Lung (tissue), 12 donors: ENCODE results near the gene SHROOM4. TPM values are rescaled to one million over a fixed set of nuclear protein-coding genes. Genes with fewer than 3 reads are reported as not detected.

ENCODE experiments used
- ATAC-seq: fragments of 200-7000 bp; cut with Tn5 transposase; one replicate; pipeline ENCODE4 v1.9.1; 2020; ENCODE audit warnings: moderate number of reproducible peaks; ENCODE audit not compliant: insufficient read depth, low FRiP score
- DNase-seq, 3 donors: peaks; one replicate each; pipeline ENCODE4 v3.0.0-alpha.2; 2013 to 2017
- H3K27ac ChIP-seq, 2 donors: one replicate each; pipeline ENCODE4 v1.5.1; 2013; ENCODE audit warnings: mild to moderate bottlenecking in 2 of 2, moderate library complexity in 2 of 2, control low read depth in 1 of 2, inconsistent platforms in 1 of 2, low read depth in 1 of 2, low read length in 1 of 2
- H3K27me3 ChIP-seq, 3 donors: one replicate each; pipeline ENCODE4 v1.5.1; 2013; ENCODE audit warnings: low read length in 2 of 3; ENCODE audit not compliant: control insufficient read depth in 3 of 3, insufficient read depth in 3 of 3
- H3K36me3 ChIP-seq, 4 donors: one replicate each; pipeline ENCODE4 v1.5.1; 2013; ENCODE audit warnings: low read length in 4 of 4, mild to moderate bottlenecking in 1 of 4, moderate library complexity in 1 of 4; ENCODE audit not compliant: control insufficient read depth in 4 of 4, insufficient read depth in 4 of 4
- H3K4me1 ChIP-seq, 5 donors: one replicate each; pipeline ENCODE4 v1.5.1; 2013; ENCODE audit warnings: low read length in 5 of 5, mild to moderate bottlenecking in 2 of 5, moderate library complexity in 1 of 5; ENCODE audit not compliant: control insufficient read depth in 5 of 5, insufficient read depth in 5 of 5
- H3K4me3 ChIP-seq: one replicate; pipeline ENCODE4 v1.5.1; 2013; ENCODE audit warnings: mild to moderate bottlenecking, control low read depth, moderate library complexity
- H3K9ac ChIP-seq, 2 donors: one replicate each; pipeline ENCODE4 v1.5.1; 2013; ENCODE audit warnings: low read length in 2 of 2, control low read depth in 1 of 2; ENCODE audit not compliant: insufficient read depth in 1 of 2
- H3K9me3 ChIP-seq, 4 donors: one replicate each; pipeline ENCODE4 v1.5.1; 2013; ENCODE audit warnings: low read length in 3 of 4, mild to moderate bottlenecking in 1 of 4, moderate library complexity in 1 of 4; ENCODE audit not compliant: control insufficient read depth in 4 of 4, insufficient read depth in 3 of 4
- WGBS, 2 donors: extraction: QIAGEN DNeasy Blood & Tissue Kit; methylation state at CpG; one replicate each; pipeline ENCODE4 v1.1.7; 2013; 5-methylcytosine and 5-hydroxymethylcytosine counted together
- polyA plus RNA-seq, 2 donors: library from polyadenylated mRNA; stranded (reverse); fragments of 200-250 nt; gene quantifications; one replicate each; pipeline ENCODE4 v1.2.1, GENCODE V29; 2013
- total RNA-seq, 2 donors: library from RNA; depleted of rRNA in 1 of 2; stranded (reverse); fragments of >200 nt in 1 of 2; gene quantifications; one replicate each; pipeline ENCODE4 v1.2.1, GENCODE V29; 2014 to 2021
- TF ChIP-seq, protein P1 (sequence below): IDR thresholded peaks from 2 replicates; pipeline ENCODE4 v1.5.1; 2012; ENCODE audit warnings: mild to moderate bottlenecking; ENCODE audit errors: control extremely low read depth, extremely low read depth
- donor health status: control.
- donor health status: control.
- donor health status: Bipolar disorder and iron deficiency.
- donor health status: healthy.
- donor health status: DM: yes; HTN: yes; CAD: no.

Gene SHROOM4
- total and polyA plus RNA-seq, 4 donors, result 6.8 to 63.3 (median 18.9) TPM

DNA sequence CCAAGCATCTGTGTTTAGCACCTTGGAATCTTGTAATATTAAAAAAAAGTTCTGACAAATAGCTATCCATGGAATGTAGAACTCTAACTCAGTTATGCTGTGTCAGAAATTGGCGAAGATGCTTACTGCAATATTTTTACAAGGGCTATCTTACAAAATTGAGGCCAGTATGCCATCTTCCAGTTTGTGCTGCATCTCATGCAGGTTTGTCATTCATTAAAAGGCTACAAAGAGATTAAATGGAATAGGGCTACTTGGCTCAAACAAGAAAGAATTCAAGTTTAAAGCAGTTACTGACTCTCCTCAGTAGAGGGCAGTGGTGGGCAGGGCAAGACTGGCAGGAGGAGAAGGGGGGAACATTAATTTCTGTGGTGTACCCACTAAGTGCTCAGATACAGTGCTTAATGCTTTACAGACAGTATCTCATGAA lies 66.5 kb downstream of the SHROOM4 start:
- Histone ChIP-seq H3K9ac (no peak overlapping the region), H3K27me3 (peaks cover 0 to 4% (median 3%) of the 10 kb centered on the region in 3 donors), H3K9me3 (no peaks in the 10 kb centered on the region), H3K4me3 (no peak overlapping the region), H3K36me3 (no peaks in the 10 kb centered on the region), H3K27ac (no peak overlapping the region), H3K4me1 (no peaks in the 10 kb centered on the region)
- TF ChIP-seq, protein P1, sequence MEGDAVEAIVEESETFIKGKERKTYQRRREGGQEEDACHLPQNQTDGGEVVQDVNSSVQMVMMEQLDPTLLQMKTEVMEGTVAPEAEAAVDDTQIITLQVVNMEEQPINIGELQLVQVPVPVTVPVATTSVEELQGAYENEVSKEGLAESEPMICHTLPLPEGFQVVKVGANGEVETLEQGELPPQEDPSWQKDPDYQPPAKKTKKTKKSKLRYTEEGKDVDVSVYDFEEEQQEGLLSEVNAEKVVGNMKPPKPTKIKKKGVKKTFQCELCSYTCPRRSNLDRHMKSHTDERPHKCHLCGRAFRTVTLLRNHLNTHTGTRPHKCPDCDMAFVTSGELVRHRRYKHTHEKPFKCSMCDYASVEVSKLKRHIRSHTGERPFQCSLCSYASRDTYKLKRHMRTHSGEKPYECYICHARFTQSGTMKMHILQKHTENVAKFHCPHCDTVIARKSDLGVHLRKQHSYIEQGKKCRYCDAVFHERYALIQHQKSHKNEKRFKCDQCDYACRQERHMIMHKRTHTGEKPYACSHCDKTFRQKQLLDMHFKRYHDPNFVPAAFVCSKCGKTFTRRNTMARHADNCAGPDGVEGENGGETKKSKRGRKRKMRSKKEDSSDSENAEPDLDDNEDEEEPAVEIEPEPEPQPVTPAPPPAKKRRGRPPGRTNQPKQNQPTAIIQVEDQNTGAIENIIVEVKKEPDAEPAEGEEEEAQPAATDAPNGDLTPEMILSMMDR, result peak; percentile 34
- WGBS, 2 donors, result 47 to 100% methylated on average over 1 of the region's 1 CpG
- DNase-seq (peak in 2 of 3 donors; percentile 22 to 25), ATAC-seq (peak; percentile 53)

DNA sequence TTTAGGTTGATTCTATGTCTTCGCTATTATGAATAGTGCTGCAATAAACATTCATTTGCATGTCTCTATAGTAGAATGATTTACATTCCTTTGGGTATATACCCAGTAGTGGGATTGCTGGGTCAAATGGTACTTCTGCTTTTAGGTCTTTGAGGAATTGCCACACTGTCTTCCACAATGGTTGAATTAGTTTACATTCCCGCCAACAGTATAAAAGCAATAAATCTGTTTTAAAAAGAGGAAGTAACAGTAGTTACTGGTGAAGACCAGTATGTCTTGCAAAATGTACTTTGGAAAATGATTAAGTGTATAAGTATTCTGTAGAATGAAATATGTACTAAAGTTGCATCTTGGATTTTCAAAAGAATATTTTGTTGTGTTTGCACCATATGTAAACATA lies 77.3 kb downstream of the SHROOM4 start:
- TF ChIP-seq, protein P1, result no peak
- Histone ChIP-seq H3K4me3 (no peak overlapping the region), H3K9me3 (no peaks in the 10 kb centered on the region), H3K27me3 (peaks cover 0 to 5% (median 0%) of the 10 kb centered on the region in 3 donors), H3K4me1 (peaks cover 0 to 4% (median 0%) of the 10 kb centered on the region in 5 donors), H3K9ac (no peak overlapping the region), H3K36me3 (no peaks in the 10 kb centered on the region), H3K27ac (no peak overlapping the region)
- DNase-seq (no peak), ATAC-seq (no peak)
- 34 to 73% methylated on average over 2 of the region's 2 CpGs for WGBS, 2 donors

DNA sequence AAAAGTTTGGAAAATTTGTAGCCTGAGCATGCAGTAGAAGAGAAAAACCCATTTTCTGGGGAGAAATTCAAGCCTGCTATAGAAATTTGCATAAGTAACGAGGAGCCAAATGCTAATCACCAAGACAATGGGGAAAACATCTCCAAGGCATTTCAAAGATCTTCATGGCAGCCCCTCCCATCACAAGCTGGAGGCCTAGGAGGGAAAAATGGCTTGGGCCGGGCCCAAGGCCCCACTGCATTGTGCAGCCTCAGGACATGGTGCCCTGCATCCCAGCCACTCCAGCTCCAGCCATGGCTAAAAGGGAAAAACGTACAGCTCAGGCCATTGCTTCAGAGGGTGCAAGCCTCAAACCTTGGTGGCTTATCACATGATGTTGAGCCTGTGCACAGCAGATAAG lies 87.7 kb downstream of the SHROOM4 start:
- H3K4me1 ChIP-seq, result no peaks in the 10 kb centered on the region
- DNase-seq, result no peak
- no peak overlapping the region for H3K9ac ChIP-seq
- 61 to 74% methylated on average over 3 of the region's 3 CpGs for WGBS, 2 donors
- no peak for ATAC-seq
- no peak overlapping the region for H3K4me3 ChIP-seq
- H3K27me3 ChIP-seq, result peaks cover 0 to 10% (median 2%) of the 10 kb centered on the region in 3 donors
- TF ChIP-seq, protein P1, result no peak
- no peak overlapping the region for H3K27ac ChIP-seq
- H3K9me3 ChIP-seq, result peaks cover 0 to 2% (median 0%) of the 10 kb centered on the region in 4 donors
- H3K36me3 ChIP-seq, result no peaks in the 10 kb centered on the region

DNA sequence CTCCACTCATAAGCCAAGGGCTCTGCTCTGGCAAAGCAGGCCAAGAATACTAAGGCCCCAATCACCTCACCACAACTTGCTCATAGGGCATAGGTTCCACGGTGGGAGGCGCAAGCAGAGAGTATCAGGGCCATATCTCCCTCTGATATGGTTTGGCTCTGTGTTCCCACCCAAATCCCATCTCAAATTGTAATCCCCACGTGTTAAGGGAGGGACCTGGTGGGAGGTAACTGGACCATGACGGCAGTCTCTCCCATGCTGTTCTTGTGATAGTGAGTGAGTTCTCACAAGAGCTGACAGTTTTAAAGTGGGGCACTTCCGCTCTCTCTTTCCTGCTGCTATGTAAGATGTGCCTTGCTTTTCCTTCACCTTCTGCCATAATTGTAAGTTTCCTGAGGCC lies 88.7 kb downstream of the SHROOM4 start:
- 75 to 86% methylated on average over 5 of the region's 5 CpGs for WGBS, 2 donors
- no peak overlapping the region for H3K4me3 ChIP-seq
- H3K4me1 ChIP-seq, result no peaks in the 10 kb centered on the region
- no peaks in the 10 kb centered on the region for H3K36me3 ChIP-seq
- no peak overlapping the region for H3K27ac ChIP-seq
- H3K9me3 ChIP-seq, result peaks cover 0 to 2% (median 0%) of the 10 kb centered on the region in 4 donors
- no peak overlapping the region for H3K9ac ChIP-seq
- TF ChIP-seq, protein P1, result no peak
- peaks cover 0 to 13% (median 2%) of the 10 kb centered on the region in 3 donors for H3K27me3 ChIP-seq
- no peak for ATAC-seq
- DNase-seq, result no peak
